Liver (tissue), 9 donors: ENCODE measurements around the gene ITGB6. TPM values are rescaled to one million over a fixed set of nuclear protein-coding genes. Genes with fewer than 3 reads are reported as not detected.

Experiments
- DNase-seq: peaks from one replicate; pipeline ENCODE4 v3.0.0-alpha.2; 2017; ENCODE audit warnings: low spot score
- H3K27ac ChIP-seq, 2 donors: one replicate each; pipeline ENCODE4 v1.7.0; 2013; ENCODE audit warnings: inconsistent platforms in 2 of 2, low read length in 2 of 2, control low read depth in 1 of 2, low read depth in 1 of 2, mild to moderate bottlenecking in 1 of 2
- H3K27me3 ChIP-seq, 4 donors: one replicate each; pipeline versions ENCODE4 v1.6.1 to v1.7.0; 2013; ENCODE audit warnings: low read length in 3 of 4, inconsistent platforms in 1 of 4, mild to moderate bottlenecking in 1 of 4, moderate library complexity in 1 of 4; ENCODE audit not compliant: control insufficient read depth in 4 of 4, insufficient read depth in 4 of 4
- H3K36me3 ChIP-seq, 4 donors: one replicate each; pipeline versions ENCODE4 v1.6.1 to v1.7.0; 2013; ENCODE audit warnings: low read length in 3 of 4, mild to moderate bottlenecking in 3 of 4, low read depth in 1 of 4, moderate library complexity in 1 of 4; ENCODE audit not compliant: control insufficient read depth in 4 of 4, insufficient read depth in 3 of 4
- H3K4me1 ChIP-seq, 4 donors: one replicate each; pipeline versions ENCODE4 v1.6.1 to v1.7.0; 2013; ENCODE audit warnings: low read length in 3 of 4, mild to moderate bottlenecking in 3 of 4, moderate library complexity in 1 of 4; ENCODE audit not compliant: control insufficient read depth in 4 of 4, insufficient read depth in 4 of 4
- H3K4me3 ChIP-seq, 3 donors: one replicate each; pipeline versions ENCODE4 v1.6.1 to v1.7.0; 2013; ENCODE audit warnings: low read length in 3 of 3, control low read depth in 1 of 3, low read depth in 1 of 3, mild to moderate bottlenecking in 1 of 3
- H3K9ac ChIP-seq, 2 donors: one replicate each; pipeline ENCODE4 v1.7.0; 2013; ENCODE audit warnings: low read length in 2 of 2, mild to moderate bottlenecking in 2 of 2, moderate library complexity in 2 of 2, control low read depth in 1 of 2, low read depth in 1 of 2
- H3K9me3 ChIP-seq, 4 donors: one replicate each; pipeline versions ENCODE4 v1.6.1 to v1.7.0; 2013; ENCODE audit warnings: low read length in 3 of 4; ENCODE audit not compliant: control insufficient read depth in 4 of 4
- EGR1 ChIP-seq, 2 donors: IDR thresholded peaks; 2 replicates each; pipeline ENCODE4 v1.6.1; 2016 to 2018; ENCODE audit warnings: antibody characterized with exemption in 2 of 2, low read depth in 2 of 2
- FOXA1 ChIP-seq: IDR thresholded peaks from 2 replicates; pipeline ENCODE4 v1.6.1; 2016; ENCODE audit warnings: antibody characterized with exemption
- HNF4A ChIP-seq, 2 donors: conservative IDR thresholded peaks; 2 replicates each; pipeline ENCODE4 v1.6.1; 2016; ENCODE audit warnings: antibody characterized with exemption in 2 of 2, mild to moderate bottlenecking in 2 of 2
- HNF4G ChIP-seq: IDR thresholded peaks from 2 replicates; pipeline ENCODE4 v1.6.1; 2016; ENCODE audit warnings: antibody characterized with exemption
- JUND ChIP-seq, 2 donors: IDR thresholded peaks; 2 replicates each; pipeline ENCODE4 v1.6.1; 2016; ENCODE audit warnings: antibody characterized with exemption in 2 of 2
- RXRA ChIP-seq, 2 donors: IDR thresholded peaks; 2 replicates each; pipeline ENCODE4 v1.6.1; 2017 to 2018; ENCODE audit warnings: antibody characterized with exemption in 2 of 2, mild to moderate bottlenecking in 1 of 2
- SP1 ChIP-seq: IDR thresholded peaks from 2 replicates; pipeline ENCODE4 v1.6.1; 2018; ENCODE audit warnings: antibody characterized with exemption, mild to moderate bottlenecking
- YY1 ChIP-seq: IDR thresholded peaks from 2 replicates; pipeline ENCODE4 v1.6.1; 2016; ENCODE audit warnings: antibody characterized with exemption, mild to moderate bottlenecking
- WGBS: extraction: QIAGEN DNeasy Blood & Tissue Kit; methylation state at CpG from one replicate; pipeline ENCODE4 v1.1.7; 2013; 5-methylcytosine and 5-hydroxymethylcytosine counted together
- polyA plus RNA-seq, 2 donors: library from polyadenylated mRNA; stranded (reverse) in 1 of 2; unstranded in 1 of 2; fragments of 200-250 nt in 1 of 2; fragments of >200 nt in 1 of 2; fragmentation: Nextera tagmentation in 1 of 2; extraction: Ambion mirVana in 1 of 2; gene quantifications; one replicate each; pipeline versions ENCODE4 v1.2.1 to v1.2.3, GENCODE V29; 2013 to 2015
- total RNA-seq, 2 donors: library from RNA; depleted of rRNA; stranded (reverse); fragments of >200 nt; gene quantifications; one replicate each; pipeline ENCODE4 v1.2.3, GENCODE V29; 2014
- TF ChIP-seq, protein P1 (sequence below): fragments of 150-350 bp; IDR thresholded peaks from 2 replicates; pipeline ENCODE4 v1.5.1; 2017; ENCODE audit warnings: improper control_type of control experiment, low read depth, low read length; ENCODE audit not compliant: missing input control
- TF ChIP-seq, protein P2 (sequence below): IDR thresholded peaks from 2 replicates; pipeline ENCODE4 v1.6.1; 2016; ENCODE audit warnings: antibody characterized with exemption, mild to moderate bottlenecking
- TF ChIP-seq, protein P3 (sequence below): IDR thresholded peaks from 2 replicates; pipeline ENCODE4 v1.6.1; 2016; ENCODE audit warnings: antibody characterized with exemption
- TF ChIP-seq, protein P4 (sequence below): IDR thresholded peaks from 2 replicates; pipeline ENCODE4 v1.6.1; 2016; ENCODE audit warnings: antibody characterized with exemption
- TF ChIP-seq, protein P5 (sequence below): IDR thresholded peaks from 2 replicates; pipeline ENCODE4 v1.6.1; 2016; ENCODE audit warnings: antibody characterized with exemption
- donor health status: healthy.
- donor health status: healthy.
- donor health status: healthy.
- donor health status: healthy.
- donor health status: healthy.

The ITGB6 gene
- total and polyA plus RNA-seq, 4 donors: 0.03 to 0.10 (median 0.08) TPM; not detected in 1

DNA sequence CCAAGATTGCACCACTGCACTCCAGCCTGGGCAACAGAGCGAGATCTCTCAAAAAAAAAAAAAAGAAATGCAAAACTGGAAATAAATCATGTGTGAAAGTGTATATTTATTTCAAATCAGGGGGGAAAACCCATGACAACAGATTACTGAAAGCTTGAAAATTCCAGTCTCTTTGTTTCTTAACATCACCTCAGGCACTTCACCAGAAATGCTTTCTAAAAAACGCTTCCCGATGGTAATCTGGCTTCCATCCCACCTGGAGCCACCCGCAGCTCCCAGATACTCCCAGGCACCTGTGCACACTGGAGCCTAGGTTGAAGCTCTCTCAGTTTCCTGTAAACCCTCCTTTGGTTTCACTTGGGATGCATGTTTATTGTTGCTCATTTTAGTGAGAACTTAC, 7.2 kb upstream of the ITGB6 start:
- TF ChIP-seq HNF4G (no peak), JUND (IDR thresholded peaks at IDR 0.05) (no peak), HNF4A (conservative IDR thresholded peaks at IDR 0.05) (no peak), FOXA1 (no peak), EGR1 (IDR thresholded peaks at IDR 0.05; ENCODE audit: low read depth in 2 of 2) (no peak), YY1 (no peak)
- TF ChIP-seq, protein P1, sequence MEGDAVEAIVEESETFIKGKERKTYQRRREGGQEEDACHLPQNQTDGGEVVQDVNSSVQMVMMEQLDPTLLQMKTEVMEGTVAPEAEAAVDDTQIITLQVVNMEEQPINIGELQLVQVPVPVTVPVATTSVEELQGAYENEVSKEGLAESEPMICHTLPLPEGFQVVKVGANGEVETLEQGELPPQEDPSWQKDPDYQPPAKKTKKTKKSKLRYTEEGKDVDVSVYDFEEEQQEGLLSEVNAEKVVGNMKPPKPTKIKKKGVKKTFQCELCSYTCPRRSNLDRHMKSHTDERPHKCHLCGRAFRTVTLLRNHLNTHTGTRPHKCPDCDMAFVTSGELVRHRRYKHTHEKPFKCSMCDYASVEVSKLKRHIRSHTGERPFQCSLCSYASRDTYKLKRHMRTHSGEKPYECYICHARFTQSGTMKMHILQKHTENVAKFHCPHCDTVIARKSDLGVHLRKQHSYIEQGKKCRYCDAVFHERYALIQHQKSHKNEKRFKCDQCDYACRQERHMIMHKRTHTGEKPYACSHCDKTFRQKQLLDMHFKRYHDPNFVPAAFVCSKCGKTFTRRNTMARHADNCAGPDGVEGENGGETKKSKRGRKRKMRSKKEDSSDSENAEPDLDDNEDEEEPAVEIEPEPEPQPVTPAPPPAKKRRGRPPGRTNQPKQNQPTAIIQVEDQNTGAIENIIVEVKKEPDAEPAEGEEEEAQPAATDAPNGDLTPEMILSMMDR: no peak
- TF ChIP-seq, protein P2, sequence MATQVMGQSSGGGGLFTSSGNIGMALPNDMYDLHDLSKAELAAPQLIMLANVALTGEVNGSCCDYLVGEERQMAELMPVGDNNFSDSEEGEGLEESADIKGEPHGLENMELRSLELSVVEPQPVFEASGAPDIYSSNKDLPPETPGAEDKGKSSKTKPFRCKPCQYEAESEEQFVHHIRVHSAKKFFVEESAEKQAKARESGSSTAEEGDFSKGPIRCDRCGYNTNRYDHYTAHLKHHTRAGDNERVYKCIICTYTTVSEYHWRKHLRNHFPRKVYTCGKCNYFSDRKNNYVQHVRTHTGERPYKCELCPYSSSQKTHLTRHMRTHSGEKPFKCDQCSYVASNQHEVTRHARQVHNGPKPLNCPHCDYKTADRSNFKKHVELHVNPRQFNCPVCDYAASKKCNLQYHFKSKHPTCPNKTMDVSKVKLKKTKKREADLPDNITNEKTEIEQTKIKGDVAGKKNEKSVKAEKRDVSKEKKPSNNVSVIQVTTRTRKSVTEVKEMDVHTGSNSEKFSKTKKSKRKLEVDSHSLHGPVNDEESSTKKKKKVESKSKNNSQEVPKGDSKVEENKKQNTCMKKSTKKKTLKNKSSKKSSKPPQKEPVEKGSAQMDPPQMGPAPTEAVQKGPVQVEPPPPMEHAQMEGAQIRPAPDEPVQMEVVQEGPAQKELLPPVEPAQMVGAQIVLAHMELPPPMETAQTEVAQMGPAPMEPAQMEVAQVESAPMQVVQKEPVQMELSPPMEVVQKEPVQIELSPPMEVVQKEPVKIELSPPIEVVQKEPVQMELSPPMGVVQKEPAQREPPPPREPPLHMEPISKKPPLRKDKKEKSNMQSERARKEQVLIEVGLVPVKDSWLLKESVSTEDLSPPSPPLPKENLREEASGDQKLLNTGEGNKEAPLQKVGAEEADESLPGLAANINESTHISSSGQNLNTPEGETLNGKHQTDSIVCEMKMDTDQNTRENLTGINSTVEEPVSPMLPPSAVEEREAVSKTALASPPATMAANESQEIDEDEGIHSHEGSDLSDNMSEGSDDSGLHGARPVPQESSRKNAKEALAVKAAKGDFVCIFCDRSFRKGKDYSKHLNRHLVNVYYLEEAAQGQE: no peak
- TF ChIP-seq, protein P3, sequence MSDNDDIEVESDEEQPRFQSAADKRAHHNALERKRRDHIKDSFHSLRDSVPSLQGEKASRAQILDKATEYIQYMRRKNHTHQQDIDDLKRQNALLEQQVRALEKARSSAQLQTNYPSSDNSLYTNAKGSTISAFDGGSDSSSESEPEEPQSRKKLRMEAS: no peak
- TF ChIP-seq, protein P4, sequence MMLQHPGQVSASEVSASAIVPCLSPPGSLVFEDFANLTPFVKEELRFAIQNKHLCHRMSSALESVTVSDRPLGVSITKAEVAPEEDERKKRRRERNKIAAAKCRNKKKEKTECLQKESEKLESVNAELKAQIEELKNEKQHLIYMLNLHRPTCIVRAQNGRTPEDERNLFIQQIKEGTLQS: no peak
- H3K9me3 ChIP-seq: no peaks in the 10 kb centered on the region
- H3K9ac ChIP-seq: no peak overlapping the region
- no peaks in the 10 kb centered on the region for H3K27me3 ChIP-seq
- no peaks in the 10 kb centered on the region for H3K36me3 ChIP-seq
- 89% methylated on average over 4 of the region's 4 CpGs for WGBS
- H3K27ac ChIP-seq: no peak overlapping the region
- H3K4me1 ChIP-seq: peaks cover 0 to 3% (median 0%) of the 10 kb centered on the region in 4 donors
- no peak for DNase-seq
- H3K4me3 ChIP-seq: no peak overlapping the region

DNA sequence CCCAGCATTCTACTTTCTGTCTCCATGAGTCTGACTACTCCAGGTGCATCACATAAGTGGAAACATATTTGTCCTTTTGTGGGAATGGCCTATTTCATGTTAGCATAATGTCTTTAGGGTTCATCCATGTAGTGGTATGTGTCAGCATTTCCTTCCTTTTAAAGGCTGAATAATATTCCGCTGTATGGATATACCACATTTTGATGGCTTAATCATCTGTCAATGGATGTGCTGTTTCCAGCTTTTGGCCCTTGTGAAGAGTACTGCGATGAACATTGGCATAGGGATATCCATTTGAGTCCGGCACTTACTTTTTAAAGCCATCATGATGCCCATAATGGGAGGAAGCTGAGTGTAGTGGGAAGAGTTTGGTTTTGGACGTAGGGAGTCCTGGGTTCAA, 6.4 kb upstream of the ITGB6 start:
- Histone ChIP-seq H3K36me3 (no peaks in the 10 kb centered on the region), H3K4me1 (peaks cover 0 to 3% (median 0%) of the 10 kb centered on the region in 4 donors), H3K27ac (no peak overlapping the region), H3K27me3 (no peaks in the 10 kb centered on the region), H3K9ac (no peak overlapping the region), H3K4me3 (no peak overlapping the region), H3K9me3 (no peaks in the 10 kb centered on the region)
- WGBS: 95% methylated on average over 4 of the region's 4 CpGs
- no peak for DNase-seq
- TF ChIP-seq SP1: no peak
- TF ChIP-seq RXRA (IDR thresholded peaks at IDR 0.05): no peak
- TF ChIP-seq, protein P5, sequence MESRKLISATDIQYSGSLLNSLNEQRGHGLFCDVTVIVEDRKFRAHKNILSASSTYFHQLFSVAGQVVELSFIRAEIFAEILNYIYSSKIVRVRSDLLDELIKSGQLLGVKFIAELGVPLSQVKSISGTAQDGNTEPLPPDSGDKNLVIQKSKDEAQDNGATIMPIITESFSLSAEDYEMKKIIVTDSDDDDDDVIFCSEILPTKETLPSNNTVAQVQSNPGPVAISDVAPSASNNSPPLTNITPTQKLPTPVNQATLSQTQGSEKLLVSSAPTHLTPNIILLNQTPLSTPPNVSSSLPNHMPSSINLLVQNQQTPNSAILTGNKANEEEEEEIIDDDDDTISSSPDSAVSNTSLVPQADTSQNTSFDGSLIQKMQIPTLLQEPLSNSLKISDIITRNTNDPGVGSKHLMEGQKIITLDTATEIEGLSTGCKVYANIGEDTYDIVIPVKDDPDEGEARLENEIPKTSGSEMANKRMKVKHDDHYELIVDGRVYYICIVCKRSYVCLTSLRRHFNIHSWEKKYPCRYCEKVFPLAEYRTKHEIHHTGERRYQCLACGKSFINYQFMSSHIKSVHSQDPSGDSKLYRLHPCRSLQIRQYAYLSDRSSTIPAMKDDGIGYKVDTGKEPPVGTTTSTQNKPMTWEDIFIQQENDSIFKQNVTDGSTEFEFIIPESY: no peak
- TF ChIP-seq, protein P2: no peak
- TF ChIP-seq, protein P3: no peak
- TF ChIP-seq JUND (IDR thresholded peaks at IDR 0.05): no peak
- TF ChIP-seq HNF4A (conservative IDR thresholded peaks at IDR 0.05): no peak
